ENCODE measurements around the gene AP3S2. TPM values are rescaled to one million over a fixed set of nuclear protein-coding genes. Genes with fewer than 3 reads are reported as not detected.

AP3S2 gene
- total and polyA plus RNA-seq, 2 of the 4 experiments (the other 2 are of a cell fraction) = 12.6 to 34.1 TPM

GRCh38 chr15:89864958-89865739 is 28.6 kb downstream of the AP3S2 start:
- Histone ChIP-seq H4K20me1 (ENCODE audit: insufficient read depth, low read length) (no peaks in the 10 kb centered on the region), H3K4me1 (ENCODE audit: control insufficient read depth, insufficient read depth, low read length) (peaks cover 2% of the 10 kb centered on the region; the same call in 1 of the 2 replicates), H2BK20ac (ENCODE audit: low read depth, low read length) (no peak overlapping the region), H3K9me3 (ENCODE audit: control insufficient read depth, insufficient read depth, low read length) (no peaks in the 10 kb centered on the region), H3K14ac (replicated peaks; ENCODE audit: low read depth, low read length) (no peak overlapping the region), H3K79me1 (ENCODE audit: low read depth in 1 of 2, low read length in 2 of 2) (peaks cover 0 to 7% of the 10 kb centered on the region in 2 experiments; a peak in 1 of 4 replicates), H3K18ac (ENCODE audit: low read depth, low read length) (no peak overlapping the region), H2BK15ac (ENCODE audit: low read depth, low read length) (no peak overlapping the region), H3K36me3 (ENCODE audit: control insufficient read depth, insufficient read depth, low read length) (peaks cover 6% of the 10 kb centered on the region), H3K56ac (ENCODE audit: extremely low read depth, insufficient read depth, low read length) (no peak overlapping the region), H2AFZ (replicated peaks; ENCODE audit: low read length, poor library complexity) (no peak overlapping the region), H3K4me3 (ENCODE audit: insufficient read depth, low read depth, low read length) (no peak overlapping the region), H3K27ac (ENCODE audit: insufficient read depth, low read length) (no peak overlapping the region), H2AK9ac (replicated peaks; ENCODE audit: low read depth, low read length, poor library complexity) (no peak overlapping the region), H2BK120ac (ENCODE audit: low read depth, low read length) (no peak overlapping the region), H2BK5ac (ENCODE audit: low read depth, low read length, poor library complexity, severe bottlenecking) (no peak overlapping the region), H3K23ac (ENCODE audit: low read depth, low read length) (no peak overlapping the region), H4K5ac (ENCODE audit: low read depth, low read length) (no peak overlapping the region), H3K9ac (ENCODE audit: low read depth, low read length) (no peak overlapping the region), H3K4ac (ENCODE audit: low read depth, low read length) (no peak overlapping the region), H4K91ac (ENCODE audit: insufficient read depth, low read depth, low read length) (no peak overlapping the region), H3K4me2 (ENCODE audit: low read depth, low read length) (no peak overlapping the region), H3K9me1 (ENCODE audit: insufficient read depth, low read length) (peaks cover 2% of the 10 kb centered on the region; the same call in 1 of the 2 replicates), H3K27me3 (ENCODE audit: control insufficient read depth, insufficient read depth, low read length) (no peaks in the 10 kb centered on the region), H2AK5ac (ENCODE audit: low read depth, low read length) (no peak overlapping the region), H4K8ac (ENCODE audit: low read depth in 2 of 2, low read length in 2 of 2) (no peak overlapping the region)
- TF ChIP-seq RFX5 (IDR thresholded peaks at IDR 0.05; ENCODE audit: low read depth, low read length) (no peak), MAZ (IDR thresholded peaks at IDR 0.05; ENCODE audit: borderline replicate concordance, low read depth, low read length) (no peak), MAFK (IDR thresholded peaks at IDR 0.05; ENCODE audit: low read depth, low read length) (no peak), CHD1 (IDR thresholded peaks at IDR 0.05; ENCODE audit: low read depth, low read length) (no peak), POLR2A (IDR thresholded peaks at IDR 0.05; ENCODE audit: low read depth, low read length) (no peak), CTCF (conservative IDR thresholded peaks at IDR 0.05; ENCODE audit: low read depth, low read length) (no peak), CEBPB (IDR thresholded peaks at IDR 0.05; ENCODE audit: low read depth, low read length) (no peak)
- TF ChIP-seq, protein P1, sequence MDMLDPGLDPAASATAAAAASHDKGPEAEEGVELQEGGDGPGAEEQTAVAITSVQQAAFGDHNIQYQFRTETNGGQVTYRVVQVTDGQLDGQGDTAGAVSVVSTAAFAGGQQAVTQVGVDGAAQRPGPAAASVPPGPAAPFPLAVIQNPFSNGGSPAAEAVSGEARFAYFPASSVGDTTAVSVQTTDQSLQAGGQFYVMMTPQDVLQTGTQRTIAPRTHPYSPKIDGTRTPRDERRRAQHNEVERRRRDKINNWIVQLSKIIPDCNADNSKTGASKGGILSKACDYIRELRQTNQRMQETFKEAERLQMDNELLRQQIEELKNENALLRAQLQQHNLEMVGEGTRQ (IDR thresholded peaks at IDR 0.05; ENCODE audit: low read depth, low read length) = no peak
- DNase-seq = no peak
- BruUV-seq (replicated peaks) = no TSS peak
- intact Hi-C loops (cut with micrococcal nuclease) (no loop called here), in situ Hi-C loops (cut with MboI; ENCODE audit: low sequenced_read_pairs) (no loop called here), dilution Hi-C loops (cut with HindIII; ENCODE audit: low sequenced_read_pairs, unreplicated experiment) (loop anchor here (25.0 kb wide), 1 partner anchor 103 kb away; the partner anchor contains the start of gene MESP1)
- ChIA-PET POLR2A (ENCODE audit: unreplicated experiment) (no interaction called here), CTCF (interaction anchor here (2.4 to 4.2 kb wide), 2 partner anchors 9 to 105 kb away, joined by 9 to 20 read pairs; no protein-coding TSS in a partner anchor)
- no CpG with 5 or more reads among the region's 3 CpGs for WGBS, 2 experiments (ENCODE audit: extremely low coverage in 2 of 2, insufficient read length in 1 of 2)
- ATAC-seq (ENCODE audit: low read depth) = peak; percentile 59; the same call in 1 of the 2 replicates
